Stimulated activated effector memory CD8-positive, alpha-beta T cell treated with anti-CD3 and anti-CD28 coated beads, Interleukin-12 subunit alpha, Interleukin-12 subunit beta, amount 100 ng/mL, for 72 hours (primary cell): ENCODE data around the gene PTGIS.

ENCODE experiments used
- ATAC-seq: fragments of 150-1000 bp; cut with Tn5 transposase; 2 replicates; pipeline ENCODE4 v1.10.0; 2021
- DNase-seq, 2 donors: peaks; one replicate each; pipeline ENCODE4 v3.0.0; 2021 to 2022; ENCODE audit warnings: low spot score in 2 of 2
- H3K27ac Mint-ChIP-seq: one replicate; pipeline ENCODE4 v1.8.0; 2022; ENCODE audit warnings: mild to moderate bottlenecking, mixed read lengths
- H3K36me3 Mint-ChIP-seq: one replicate; pipeline ENCODE4 v1.8.0; 2022; ENCODE audit warnings: mild to moderate bottlenecking, mixed read lengths
- H3K4me1 Mint-ChIP-seq: one replicate; pipeline ENCODE4 v1.8.0; 2022; ENCODE audit warnings: mixed read lengths
- H3K4me3 Mint-ChIP-seq: one replicate; pipeline ENCODE4 v1.8.0; 2022; ENCODE audit warnings: mild to moderate bottlenecking, mixed read lengths
- H3K9me3 Mint-ChIP-seq: one replicate; pipeline ENCODE4 v1.8.0; 2022; ENCODE audit warnings: mixed read lengths

PTGIS gene

DNA sequence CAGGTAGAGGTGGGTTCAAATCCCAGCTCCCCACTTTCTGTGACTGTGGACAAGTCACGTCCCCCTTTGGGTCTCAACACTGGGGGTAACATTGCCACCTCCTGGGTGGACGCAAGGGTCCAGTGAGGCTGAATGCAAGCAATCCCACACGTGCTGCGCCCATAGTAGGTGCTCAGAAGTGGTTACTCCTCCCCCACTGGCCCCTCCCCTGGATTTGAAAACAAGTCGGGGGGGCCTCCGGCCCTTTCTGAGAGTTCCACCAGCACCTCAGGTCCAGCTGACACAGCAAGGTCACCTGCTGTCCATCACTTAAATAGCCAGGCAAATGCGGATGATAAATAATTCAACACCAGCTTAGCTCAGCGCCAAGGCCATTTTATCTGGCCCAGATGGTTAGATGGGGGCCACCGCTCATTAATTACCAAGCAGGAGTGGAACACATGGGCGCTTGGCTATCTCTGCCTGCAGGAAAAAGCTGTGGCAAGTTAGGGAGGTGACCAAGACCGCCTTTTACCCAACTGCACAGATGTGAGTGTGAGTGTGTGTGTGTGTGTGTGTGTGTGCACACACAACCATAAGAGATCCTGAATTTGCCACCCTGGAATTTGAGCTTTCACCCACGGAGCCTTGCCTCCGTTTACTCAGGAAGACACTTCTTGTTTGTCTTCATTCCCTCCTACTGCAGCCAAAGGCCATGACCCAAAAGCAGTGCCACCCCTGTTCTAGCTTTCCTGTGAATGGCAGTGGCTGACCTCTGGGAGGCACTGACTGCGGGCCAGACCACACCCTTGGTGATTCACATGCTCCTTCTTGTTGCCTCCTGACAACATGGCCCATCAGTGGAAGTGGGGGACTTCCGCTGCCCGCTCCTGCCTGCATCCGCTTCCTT is 50.8 kb downstream of the PTGIS start:
- no peak for DNase-seq
- Mint-ChIP-seq H3K9me3 (no peaks in the 10 kb centered on the region), H3K36me3 (peaks cover 6% of the 10 kb centered on the region), H3K4me1 (peaks cover 25% of the 10 kb centered on the region), H3K4me3 (no peak overlapping the region), H3K27ac (no peak overlapping the region)
- no peak for ATAC-seq

DNA sequence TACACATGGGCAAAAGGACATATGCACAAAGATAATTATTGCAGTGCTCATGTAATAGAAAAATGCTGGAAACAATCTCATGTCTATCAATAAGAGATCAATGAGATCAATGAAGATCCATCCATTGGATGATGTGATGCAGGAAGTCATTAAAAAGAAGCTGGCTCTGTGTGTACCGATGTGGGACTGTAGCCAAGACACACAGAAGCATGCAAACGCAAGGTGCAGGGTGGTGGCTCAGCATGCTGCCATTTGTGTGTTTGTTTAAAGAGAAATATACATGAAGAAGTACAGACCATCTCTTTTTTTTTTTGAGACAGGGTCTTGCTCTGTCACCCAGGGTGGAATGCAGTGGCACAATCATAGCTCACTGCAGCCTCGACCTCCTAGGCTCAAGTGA is 52.4 kb downstream of the PTGIS start:
- DNase-seq = no peak
- H3K27ac Mint-ChIP-seq = no peak overlapping the region

DNA sequence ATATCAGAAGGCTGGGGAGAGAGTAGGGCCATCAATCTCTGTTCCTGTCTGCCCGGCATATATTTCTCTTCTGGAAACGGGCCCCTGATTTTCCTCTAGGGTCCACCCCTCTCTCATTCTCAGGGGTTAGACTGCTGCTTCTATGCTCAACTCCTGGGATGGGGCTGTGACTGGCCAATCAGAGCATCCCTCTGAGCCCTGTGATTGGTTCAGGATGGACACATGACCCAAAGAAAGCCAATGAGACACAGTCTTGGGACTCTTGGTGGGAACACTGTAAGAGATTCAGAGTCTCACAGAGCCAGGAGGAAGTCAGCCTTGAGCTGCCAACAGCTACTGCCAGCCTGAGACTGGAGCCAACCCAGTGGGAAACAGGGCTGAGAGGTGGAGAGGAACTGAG is 54.4 kb downstream of the PTGIS start:
- ATAC-seq = no peak
- no peak for DNase-seq
- no peak overlapping the region for H3K4me3 Mint-ChIP-seq
- no peaks in the 10 kb centered on the region for H3K9me3 Mint-ChIP-seq
- H3K4me1 Mint-ChIP-seq = peaks cover 16% of the 10 kb centered on the region
- no peak overlapping the region for H3K27ac Mint-ChIP-seq
- no peaks in the 10 kb centered on the region for H3K36me3 Mint-ChIP-seq

More for the DNA sequence above, 52.4 kb downstream of the PTGIS start:
- no peak for ATAC-seq
- Mint-ChIP-seq H3K36me3 (no peaks in the 10 kb centered on the region), H3K4me3 (no peak overlapping the region), H3K4me1 (peaks cover 25% of the 10 kb centered on the region), H3K9me3 (no peaks in the 10 kb centered on the region)

DNA sequence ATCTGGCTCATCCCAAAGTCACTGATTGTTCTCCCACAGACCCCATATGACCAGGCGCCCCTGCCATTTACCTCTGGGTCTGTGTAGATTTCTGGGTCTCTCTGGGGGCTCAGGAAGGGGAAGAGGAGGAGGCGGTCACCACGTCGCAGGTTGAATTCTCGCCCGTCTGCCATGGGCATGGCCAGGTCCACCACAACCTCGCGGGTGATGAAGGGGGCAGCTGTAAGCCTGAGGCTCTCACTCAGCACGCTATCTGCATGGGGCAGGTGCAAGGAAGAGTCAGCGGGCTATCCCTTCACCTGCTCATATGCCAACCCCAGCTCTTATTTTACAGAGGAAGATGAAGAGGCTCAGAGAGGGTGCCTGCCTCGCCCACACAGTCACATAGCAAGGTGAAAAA is 54.9 kb downstream of the PTGIS start:
- ATAC-seq = no peak
- Mint-ChIP-seq H3K36me3 (no peaks in the 10 kb centered on the region), H3K27ac (no peak overlapping the region), H3K4me3 (no peak overlapping the region), H3K9me3 (no peaks in the 10 kb centered on the region), H3K4me1 (peaks cover 14% of the 10 kb centered on the region)
- no peak for DNase-seq

DNA sequence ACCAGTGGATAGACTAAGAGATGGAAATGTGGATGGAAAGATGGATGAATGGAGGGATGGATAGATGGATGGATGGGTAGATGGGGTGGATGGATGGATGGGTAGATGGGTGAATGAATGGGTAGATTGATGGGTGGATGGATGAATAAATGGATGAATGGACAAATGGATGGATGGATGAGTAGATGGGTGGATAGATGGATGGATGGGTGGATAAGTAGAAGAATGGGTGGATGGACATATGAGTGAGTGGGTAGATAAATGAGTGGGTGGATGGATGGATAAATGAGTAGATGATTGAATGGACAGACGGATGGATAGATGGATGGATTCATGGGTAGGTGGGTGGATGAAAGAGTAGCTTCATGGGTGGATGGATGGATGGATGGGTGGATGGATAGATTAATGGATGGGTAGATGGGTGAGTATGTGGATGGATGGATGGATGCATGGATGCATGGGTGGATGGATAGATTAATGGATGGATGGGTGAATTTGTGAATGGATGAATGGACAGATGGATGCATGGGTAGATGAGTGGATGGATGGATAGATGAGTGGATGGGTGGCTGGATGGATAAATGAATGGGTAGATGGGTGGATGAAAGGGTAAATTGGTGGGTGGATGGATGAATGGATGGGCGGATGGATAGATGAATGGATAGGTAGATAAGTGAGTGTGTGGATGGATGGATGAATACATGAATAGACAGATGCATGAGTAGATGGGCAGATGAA is 56.0 kb downstream of the PTGIS start:
- Mint-ChIP-seq H3K36me3 (no peaks in the 10 kb centered on the region), H3K9me3 (no peaks in the 10 kb centered on the region), H3K4me3 (no peak overlapping the region), H3K27ac (no peak overlapping the region), H3K4me1 (peaks cover 8% of the 10 kb centered on the region)
- DNase-seq = no peak
- no peak for ATAC-seq

DNA sequence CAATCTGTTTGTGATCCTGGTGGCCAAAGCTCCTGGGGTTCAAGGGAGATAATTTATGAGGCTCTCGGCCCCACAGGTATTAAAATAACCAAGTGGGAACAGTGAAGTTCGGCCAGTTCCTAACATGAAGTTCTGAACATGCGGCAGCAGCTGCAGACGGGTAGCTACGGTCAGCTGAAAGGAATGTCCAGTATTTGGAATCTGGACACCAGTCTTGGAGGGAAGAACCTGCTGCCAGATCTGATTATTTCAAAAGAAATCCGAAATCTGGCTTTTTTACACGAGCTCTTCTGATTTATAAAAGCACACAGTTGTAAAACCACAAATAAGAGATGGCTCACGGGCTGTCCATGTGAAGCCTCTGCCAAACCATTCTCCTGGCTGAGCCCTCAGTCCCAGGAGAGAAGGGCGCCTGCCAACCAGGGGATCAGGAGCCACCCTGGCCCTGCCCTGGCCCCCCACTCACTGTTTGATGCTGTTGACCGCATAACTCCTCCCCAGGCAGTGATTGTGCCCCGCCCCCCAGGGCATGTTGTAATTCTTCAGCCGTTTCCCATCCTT is 57.3 kb downstream of the PTGIS start:
- no peak overlapping the region for H3K4me3 Mint-ChIP-seq
- no peak for ATAC-seq
- H3K36me3 Mint-ChIP-seq = no peaks in the 10 kb centered on the region
- no peaks in the 10 kb centered on the region for H3K9me3 Mint-ChIP-seq
- peaks cover 8% of the 10 kb centered on the region for H3K4me1 Mint-ChIP-seq
- DNase-seq = no peak
- H3K27ac Mint-ChIP-seq = no peak overlapping the region

DNA sequence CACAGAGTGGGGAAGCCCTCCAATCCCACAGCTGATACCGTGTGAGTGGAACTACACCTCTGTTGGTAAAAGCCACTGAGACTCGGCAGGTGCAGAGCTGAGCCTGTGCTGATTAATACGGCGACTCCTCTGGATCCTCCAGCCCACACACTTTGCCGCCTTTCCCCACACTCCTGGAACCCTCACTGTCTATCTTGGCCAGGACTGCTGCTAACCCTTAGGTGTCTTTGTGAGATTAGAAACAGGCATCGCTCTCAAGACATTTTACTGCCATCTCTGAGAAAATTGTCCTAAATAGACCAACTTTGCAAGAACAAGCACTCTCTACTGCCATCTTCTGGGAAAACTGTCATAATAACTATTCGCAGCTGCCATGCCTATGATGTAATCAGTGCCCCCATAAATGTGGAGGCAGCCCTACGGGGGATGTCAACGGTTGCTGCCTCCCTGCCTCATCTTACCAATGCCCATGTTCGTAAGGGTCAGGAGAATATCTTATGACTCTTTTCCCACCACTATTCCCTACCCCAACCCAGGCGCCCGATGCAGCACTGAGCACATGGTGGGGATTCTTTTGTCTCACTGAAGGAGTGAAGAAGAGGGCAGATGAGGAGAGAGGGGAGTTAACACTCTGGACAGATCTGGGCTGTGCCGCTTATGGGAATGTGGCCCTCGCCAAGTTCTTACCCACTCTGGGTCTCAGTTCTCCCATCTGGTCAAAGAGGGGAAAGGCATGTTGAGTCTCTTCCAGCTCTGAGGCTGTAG is 59.3 kb downstream of the PTGIS start:
- no peak for DNase-seq
- H3K9me3 Mint-ChIP-seq = no peaks in the 10 kb centered on the region
- H3K4me1 Mint-ChIP-seq = peaks cover 8% of the 10 kb centered on the region
- H3K4me3 Mint-ChIP-seq = no peak overlapping the region
- H3K36me3 Mint-ChIP-seq = no peaks in the 10 kb centered on the region
- H3K27ac Mint-ChIP-seq = no peak overlapping the region
- ATAC-seq = peak; percentile 46

DNA sequence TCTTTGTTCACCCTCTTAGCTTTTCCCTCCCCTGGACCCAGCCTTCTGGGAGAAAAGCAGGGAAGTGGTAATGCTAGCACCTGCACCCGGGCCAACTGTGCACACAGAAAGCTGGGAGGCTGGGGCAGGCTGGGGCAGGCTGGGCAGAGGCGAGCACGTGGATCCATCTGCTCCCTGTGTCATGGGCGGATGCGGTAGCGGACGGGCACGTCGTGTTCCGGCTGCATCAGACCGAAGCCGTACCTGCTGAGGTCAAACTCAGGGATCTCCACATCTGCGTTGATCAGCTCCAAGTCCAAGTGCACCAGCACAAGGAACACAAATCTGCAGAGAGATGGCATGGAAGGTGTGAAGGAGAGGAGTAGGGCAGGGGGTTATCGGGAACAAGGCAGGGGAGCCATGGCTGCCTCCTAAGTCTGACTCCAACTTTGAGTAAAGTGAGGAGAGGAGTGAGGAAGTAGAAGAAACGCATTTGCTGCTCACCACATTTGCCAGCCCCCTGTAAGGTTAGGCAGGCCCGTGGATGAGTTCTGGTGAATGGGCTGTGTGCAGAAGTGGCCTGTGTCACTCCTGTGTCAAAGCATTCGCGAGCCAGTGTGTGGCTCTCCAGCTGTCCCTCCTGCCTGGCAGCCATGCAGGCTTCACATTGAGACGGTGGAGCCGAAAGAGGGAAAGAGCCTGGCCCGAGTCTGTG is 60.0 kb downstream of the PTGIS start:
- ATAC-seq = no peak
- H3K27ac Mint-ChIP-seq = no peak overlapping the region
- H3K36me3 Mint-ChIP-seq = no peaks in the 10 kb centered on the region
- H3K4me1 Mint-ChIP-seq = peaks cover 8% of the 10 kb centered on the region
- H3K9me3 Mint-ChIP-seq = no peaks in the 10 kb centered on the region
- H3K4me3 Mint-ChIP-seq = no peak overlapping the region
- no peak for DNase-seq

DNA sequence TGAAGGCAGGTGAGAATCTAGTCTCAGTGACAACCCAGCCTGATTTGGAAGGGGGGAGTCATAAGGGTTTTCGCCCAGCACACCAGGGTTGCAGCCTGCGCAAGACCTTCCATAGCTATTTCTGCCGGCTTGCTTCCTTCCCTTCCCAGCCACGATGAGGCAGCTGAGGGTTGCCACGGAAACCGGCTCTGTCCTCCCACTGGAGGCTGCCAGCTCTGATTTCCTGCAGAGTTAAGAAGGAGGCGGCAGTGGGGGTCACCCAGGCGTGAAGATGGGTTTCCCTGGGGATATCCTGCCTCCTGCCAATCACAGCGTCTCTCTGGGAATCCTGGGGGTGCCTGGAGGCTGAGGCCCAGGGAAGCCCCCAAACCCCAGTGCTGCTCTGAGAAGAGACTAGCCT is 62.4 kb downstream of the PTGIS start:
- no peak for ATAC-seq
- H3K36me3 Mint-ChIP-seq = no peaks in the 10 kb centered on the region
- H3K9me3 Mint-ChIP-seq = no peaks in the 10 kb centered on the region
- no peak for DNase-seq
- no peak overlapping the region for H3K27ac Mint-ChIP-seq
- no peak overlapping the region for H3K4me3 Mint-ChIP-seq
- H3K4me1 Mint-ChIP-seq = peaks cover 8% of the 10 kb centered on the region

DNA sequence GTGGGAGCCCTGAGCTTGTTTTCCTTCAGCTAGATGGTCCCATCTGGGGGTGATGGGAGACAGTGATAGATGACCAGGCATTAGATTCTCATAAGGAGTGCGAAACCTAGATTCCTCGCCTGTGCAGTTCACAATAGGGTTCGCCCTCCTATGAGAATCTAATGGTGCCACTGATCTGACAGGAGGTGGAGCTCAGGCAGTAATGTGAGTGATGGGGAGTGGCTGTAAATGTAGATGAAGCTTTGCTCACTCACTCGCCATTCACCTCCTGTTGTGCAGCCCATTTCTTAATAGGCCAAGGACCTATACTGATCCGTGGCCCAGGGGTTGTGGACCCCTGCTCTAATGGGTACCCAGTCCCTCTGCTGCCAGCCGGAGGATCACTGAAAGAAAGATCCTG is 64.8 kb downstream of the PTGIS start:
- DNase-seq = no peak
- no peak for ATAC-seq
- H3K4me1 Mint-ChIP-seq = peaks cover under 1% of the 10 kb centered on the region
- no peaks in the 10 kb centered on the region for H3K36me3 Mint-ChIP-seq
- no peak overlapping the region for H3K4me3 Mint-ChIP-seq
- H3K27ac Mint-ChIP-seq = no peak overlapping the region
- H3K9me3 Mint-ChIP-seq = no peaks in the 10 kb centered on the region

DNA sequence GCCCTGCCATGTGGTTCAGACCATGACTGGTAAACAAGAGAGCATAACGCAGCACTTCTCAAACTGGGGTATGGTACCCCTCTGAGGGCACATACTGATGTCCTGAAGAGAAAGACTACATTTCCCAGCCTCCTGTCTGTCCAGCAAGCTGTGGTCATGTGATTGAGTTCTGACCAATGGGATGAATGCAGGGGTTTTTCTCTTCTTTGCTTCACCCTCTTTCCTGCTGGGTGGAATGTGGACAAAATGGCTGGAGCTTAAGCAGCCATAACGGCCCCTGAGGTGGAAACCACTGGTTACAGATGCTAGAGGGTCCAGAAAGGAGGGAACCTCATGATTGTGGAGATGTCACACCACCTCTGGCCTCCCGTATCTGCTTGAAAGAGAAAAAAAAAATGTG is 66.0 kb downstream of the PTGIS start:
- Mint-ChIP-seq H3K4me1 (no peaks in the 10 kb centered on the region), H3K4me3 (no peak overlapping the region), H3K36me3 (no peaks in the 10 kb centered on the region), H3K9me3 (no peaks in the 10 kb centered on the region), H3K27ac (no peak overlapping the region)
- ATAC-seq (no peak), DNase-seq (no peak)

DNA sequence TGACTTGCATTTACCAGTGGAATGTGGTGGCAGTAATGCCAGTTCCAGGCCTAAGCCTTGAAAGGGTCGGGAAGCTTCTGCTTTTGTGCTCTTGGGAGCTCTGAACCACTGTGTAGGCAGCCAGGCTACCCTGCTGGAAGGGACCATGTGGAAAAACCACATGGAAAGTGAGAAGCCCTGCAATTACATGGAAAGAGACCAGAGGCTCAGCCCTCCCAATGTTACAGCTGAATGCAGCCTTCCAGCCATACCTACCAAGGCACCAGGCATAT is 70.6 kb downstream of the PTGIS start:
- DNase-seq = no peak
- Mint-ChIP-seq H3K4me1 (no peaks in the 10 kb centered on the region), H3K9me3 (no peaks in the 10 kb centered on the region), H3K27ac (no peak overlapping the region), H3K4me3 (no peak overlapping the region), H3K36me3 (no peaks in the 10 kb centered on the region)
- no peak for ATAC-seq

DNA sequence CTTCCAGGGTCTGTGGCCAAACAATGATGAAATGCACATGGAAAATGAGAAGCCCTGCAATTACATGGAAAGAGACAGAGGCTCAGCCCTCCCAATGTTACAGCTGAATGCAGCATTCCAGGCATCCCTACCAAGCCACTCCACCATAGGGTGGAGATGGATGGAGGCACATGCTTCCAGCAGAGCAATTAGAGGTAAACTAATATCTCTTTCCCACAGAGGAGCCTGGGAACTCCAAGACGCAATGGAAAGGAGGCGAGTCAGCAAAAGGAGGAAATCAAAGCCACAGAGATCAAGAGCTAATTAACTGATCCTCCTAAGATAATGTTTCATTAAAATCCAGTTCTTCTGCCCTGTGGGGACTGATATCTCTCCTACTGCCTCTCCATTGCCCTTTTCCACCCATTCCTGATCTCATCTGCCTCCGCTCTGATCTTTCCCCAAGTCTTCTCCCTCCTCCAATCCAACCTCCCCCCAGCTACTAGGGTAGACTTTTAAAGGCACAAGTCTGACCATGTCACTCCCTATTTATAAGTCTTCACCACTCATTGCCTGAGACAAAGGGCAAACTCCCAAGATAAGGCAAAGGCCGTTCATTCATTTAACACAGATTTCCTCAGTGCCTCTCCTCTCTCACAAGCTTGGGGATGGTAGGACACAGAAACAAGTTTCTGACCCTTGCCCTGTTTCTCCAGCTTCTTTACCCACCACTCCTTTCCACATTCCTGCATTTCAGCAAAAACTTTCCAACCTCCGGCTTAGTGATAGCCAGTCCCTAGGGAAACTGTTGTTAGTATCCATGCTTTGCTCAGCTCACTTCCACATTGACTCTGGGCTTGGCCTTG is 71.2 kb downstream of the PTGIS start:
- H3K9me3 Mint-ChIP-seq = peaks cover 3% of the 10 kb centered on the region
- ATAC-seq (no peak), DNase-seq (no peak)
- H3K4me3 Mint-ChIP-seq = no peak overlapping the region
- no peaks in the 10 kb centered on the region for H3K36me3 Mint-ChIP-seq
- no peaks in the 10 kb centered on the region for H3K4me1 Mint-ChIP-seq
- no peak overlapping the region for H3K27ac Mint-ChIP-seq

DNA sequence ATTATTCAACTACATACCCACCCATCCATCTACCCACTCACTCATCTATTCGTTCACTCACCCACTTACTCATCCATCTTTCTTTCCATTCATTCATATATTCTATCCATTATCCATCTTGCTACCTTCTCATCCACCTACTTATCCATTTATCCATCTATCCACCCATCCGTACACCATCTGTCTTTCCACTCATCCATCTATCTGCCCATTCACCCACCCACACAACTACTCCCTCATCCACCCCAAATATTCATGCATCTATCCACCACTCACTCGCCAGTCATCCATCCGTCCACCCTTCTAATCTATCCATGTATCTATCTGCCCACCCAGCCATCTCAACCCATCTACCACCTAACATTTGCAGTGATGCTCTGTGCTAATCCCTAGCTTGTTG is 71.9 kb downstream of the PTGIS start:
- no peaks in the 10 kb centered on the region for H3K36me3 Mint-ChIP-seq
- no peak for ATAC-seq

More for the DNA sequence above, 71.9 kb downstream of the PTGIS start:
- peaks cover 6% of the 10 kb centered on the region for H3K9me3 Mint-ChIP-seq
- no peaks in the 10 kb centered on the region for H3K4me1 Mint-ChIP-seq
- no peak overlapping the region for H3K27ac Mint-ChIP-seq
- H3K4me3 Mint-ChIP-seq = no peak overlapping the region
- DNase-seq = no peak
